ENCODE measurements around the gene TMEM201. TPM values are rescaled to one million over a fixed set of nuclear protein-coding genes. Genes with fewer than 3 reads are reported as not detected.
A peak's percentile ranks its signal among the peaks of the same experiment; 100 is the strongest.

The TMEM201 gene
- total RNA-seq, 1 experiment from 2014 or later = 30.4 TPM

DNA sequence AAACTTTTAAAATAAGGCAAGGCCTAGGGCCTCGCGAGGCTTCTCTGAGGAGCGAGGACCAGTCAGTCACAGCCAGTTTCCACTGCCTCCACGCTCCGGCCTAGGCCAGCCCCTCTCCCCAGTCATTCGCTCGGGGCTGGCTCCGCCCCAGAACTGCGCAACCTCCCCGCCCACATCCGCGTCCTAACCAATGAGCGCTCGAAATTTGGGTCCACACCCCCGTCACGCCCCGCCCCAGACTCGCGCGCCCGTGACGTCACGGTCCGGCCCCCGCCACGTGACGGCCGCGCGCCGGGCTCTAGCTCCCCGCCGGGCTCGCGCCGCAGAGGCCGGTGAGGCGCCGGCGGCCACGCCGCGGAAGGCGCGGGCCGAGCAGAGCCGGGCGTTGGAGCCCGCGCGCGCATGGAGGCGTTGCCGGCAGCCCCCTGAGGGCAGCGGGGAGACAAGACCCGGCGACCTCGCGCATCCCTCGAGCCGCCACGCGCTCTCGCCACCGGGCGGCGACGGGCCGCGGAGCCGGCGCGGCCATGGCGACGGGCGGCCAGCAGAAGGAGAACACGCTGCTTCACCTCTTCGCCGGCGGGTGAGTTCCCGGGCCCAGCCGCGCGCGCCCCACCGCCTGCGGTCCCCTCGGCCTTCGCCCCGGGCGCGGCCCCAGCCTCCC lies 49.4 kb upstream of the TMEM201 start, which contains the start of gene SLC25A33 (continued):
- TF ChIP-seq ZNF263 (CRISPR knock-in tag; IDR thresholded peaks at IDR 0.05; ENCODE audit: low read depth) = no peak
- no peak for TF ChIP-seq ZNF416 (CRISPR knock-in tag; IDR thresholded peaks at IDR 0.05)
- TF ChIP-seq GABPB1 (CRISPR knock-in tag; IDR thresholded peaks at IDR 0.05) = peak; percentile 31; the same call in 1 of the 2 replicates
- TF ChIP-seq, protein P1, sequence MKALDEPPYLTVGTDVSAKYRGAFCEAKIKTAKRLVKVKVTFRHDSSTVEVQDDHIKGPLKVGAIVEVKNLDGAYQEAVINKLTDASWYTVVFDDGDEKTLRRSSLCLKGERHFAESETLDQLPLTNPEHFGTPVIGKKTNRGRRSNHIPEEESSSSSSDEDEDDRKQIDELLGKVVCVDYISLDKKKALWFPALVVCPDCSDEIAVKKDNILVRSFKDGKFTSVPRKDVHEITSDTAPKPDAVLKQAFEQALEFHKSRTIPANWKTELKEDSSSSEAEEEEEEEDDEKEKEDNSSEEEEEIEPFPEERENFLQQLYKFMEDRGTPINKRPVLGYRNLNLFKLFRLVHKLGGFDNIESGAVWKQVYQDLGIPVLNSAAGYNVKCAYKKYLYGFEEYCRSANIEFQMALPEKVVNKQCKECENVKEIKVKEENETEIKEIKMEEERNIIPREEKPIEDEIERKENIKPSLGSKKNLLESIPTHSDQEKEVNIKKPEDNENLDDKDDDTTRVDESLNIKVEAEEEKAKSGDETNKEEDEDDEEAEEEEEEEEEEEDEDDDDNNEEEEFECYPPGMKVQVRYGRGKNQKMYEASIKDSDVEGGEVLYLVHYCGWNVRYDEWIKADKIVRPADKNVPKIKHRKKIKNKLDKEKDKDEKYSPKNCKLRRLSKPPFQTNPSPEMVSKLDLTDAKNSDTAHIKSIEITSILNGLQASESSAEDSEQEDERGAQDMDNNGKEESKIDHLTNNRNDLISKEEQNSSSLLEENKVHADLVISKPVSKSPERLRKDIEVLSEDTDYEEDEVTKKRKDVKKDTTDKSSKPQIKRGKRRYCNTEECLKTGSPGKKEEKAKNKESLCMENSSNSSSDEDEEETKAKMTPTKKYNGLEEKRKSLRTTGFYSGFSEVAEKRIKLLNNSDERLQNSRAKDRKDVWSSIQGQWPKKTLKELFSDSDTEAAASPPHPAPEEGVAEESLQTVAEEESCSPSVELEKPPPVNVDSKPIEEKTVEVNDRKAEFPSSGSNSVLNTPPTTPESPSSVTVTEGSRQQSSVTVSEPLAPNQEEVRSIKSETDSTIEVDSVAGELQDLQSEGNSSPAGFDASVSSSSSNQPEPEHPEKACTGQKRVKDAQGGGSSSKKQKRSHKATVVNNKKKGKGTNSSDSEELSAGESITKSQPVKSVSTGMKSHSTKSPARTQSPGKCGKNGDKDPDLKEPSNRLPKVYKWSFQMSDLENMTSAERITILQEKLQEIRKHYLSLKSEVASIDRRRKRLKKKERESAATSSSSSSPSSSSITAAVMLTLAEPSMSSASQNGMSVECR (CRISPR knock-in tag; IDR thresholded peaks at IDR 0.05; ENCODE audit: borderline replicate concordance) = peak; percentile 48; the same call in 1 of the 2 replicates
- TF ChIP-seq MYBL2 (CRISPR knock-in tag; IDR thresholded peaks at IDR 0.05) = no peak; the same call in 1 of the 2 replicates
- TF ChIP-seq ZNF396 (CRISPR knock-in tag; IDR thresholded peaks at IDR 0.05; ENCODE audit: borderline replicate concordance) = no peak
- no peak for TF ChIP-seq NR2C2 (CRISPR knock-in tag; IDR thresholded peaks at IDR 0.05)
- TF ChIP-seq, protein P2, sequence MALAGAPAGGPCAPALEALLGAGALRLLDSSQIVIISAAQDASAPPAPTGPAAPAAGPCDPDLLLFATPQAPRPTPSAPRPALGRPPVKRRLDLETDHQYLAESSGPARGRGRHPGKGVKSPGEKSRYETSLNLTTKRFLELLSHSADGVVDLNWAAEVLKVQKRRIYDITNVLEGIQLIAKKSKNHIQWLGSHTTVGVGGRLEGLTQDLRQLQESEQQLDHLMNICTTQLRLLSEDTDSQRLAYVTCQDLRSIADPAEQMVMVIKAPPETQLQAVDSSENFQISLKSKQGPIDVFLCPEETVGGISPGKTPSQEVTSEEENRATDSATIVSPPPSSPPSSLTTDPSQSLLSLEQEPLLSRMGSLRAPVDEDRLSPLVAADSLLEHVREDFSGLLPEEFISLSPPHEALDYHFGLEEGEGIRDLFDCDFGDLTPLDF (CRISPR knock-in tag; IDR thresholded peaks at IDR 0.05) = no peak
- no peak for TF ChIP-seq E2F4 (CRISPR knock-in tag; IDR thresholded peaks at IDR 0.05; ENCODE audit: borderline replicate concordance, low read depth)
- no peak for TF ChIP-seq JUN (CRISPR knock-in tag; IDR thresholded peaks at IDR 0.05)
- TF ChIP-seq ZBTB21 (CRISPR knock-in tag; IDR thresholded peaks at IDR 0.05; ENCODE audit: borderline replicate concordance) = no peak; the same call in 1 of the 2 replicates
- TF ChIP-seq, protein P3, sequence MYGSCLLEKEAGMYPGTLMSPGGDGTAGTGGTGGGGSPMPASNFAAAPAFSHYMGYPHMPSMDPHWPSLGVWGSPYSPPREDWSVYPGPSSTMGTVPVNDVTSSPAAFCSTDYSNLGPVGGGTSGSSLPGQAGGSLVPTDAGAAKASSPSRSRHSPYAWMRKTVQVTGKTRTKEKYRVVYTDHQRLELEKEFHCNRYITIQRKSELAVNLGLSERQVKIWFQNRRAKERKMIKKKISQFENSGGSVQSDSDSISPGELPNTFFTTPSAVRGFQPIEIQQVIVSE (CRISPR knock-in tag; IDR thresholded peaks at IDR 0.05; ENCODE audit: borderline replicate concordance) = no peak
- TF ChIP-seq, protein P4, sequence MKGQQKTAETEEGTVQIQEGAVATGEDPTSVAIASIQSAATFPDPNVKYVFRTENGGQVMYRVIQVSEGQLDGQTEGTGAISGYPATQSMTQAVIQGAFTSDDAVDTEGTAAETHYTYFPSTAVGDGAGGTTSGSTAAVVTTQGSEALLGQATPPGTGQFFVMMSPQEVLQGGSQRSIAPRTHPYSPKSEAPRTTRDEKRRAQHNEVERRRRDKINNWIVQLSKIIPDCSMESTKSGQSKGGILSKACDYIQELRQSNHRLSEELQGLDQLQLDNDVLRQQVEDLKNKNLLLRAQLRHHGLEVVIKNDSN (CRISPR knock-in tag; IDR thresholded peaks at IDR 0.05) = peak; percentile 92
- TF ChIP-seq OVOL2 (CRISPR knock-in tag; IDR thresholded peaks at IDR 0.05; ENCODE audit: borderline replicate concordance) = no peak
- TF ChIP-seq STAT6 (CRISPR knock-in tag; conservative IDR thresholded peaks at IDR 0.05; ENCODE audit: low read depth) = no peak
- TF ChIP-seq, protein P5, sequence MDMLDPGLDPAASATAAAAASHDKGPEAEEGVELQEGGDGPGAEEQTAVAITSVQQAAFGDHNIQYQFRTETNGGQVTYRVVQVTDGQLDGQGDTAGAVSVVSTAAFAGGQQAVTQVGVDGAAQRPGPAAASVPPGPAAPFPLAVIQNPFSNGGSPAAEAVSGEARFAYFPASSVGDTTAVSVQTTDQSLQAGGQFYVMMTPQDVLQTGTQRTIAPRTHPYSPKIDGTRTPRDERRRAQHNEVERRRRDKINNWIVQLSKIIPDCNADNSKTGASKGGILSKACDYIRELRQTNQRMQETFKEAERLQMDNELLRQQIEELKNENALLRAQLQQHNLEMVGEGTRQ (CRISPR knock-in tag; IDR thresholded peaks at IDR 0.05) = peak; percentile 97
- no peak for TF ChIP-seq NFATC4 (CRISPR knock-in tag; IDR thresholded peaks at IDR 0.05)
- no peak for TF ChIP-seq HMGXB4 (CRISPR knock-in tag; IDR thresholded peaks at IDR 0.05)
- TF ChIP-seq ZNF121 (CRISPR knock-in tag; IDR thresholded peaks at IDR 0.05) = no peak
- 0 out of 2 replicates have a peak, but pooled peaks have one; percentile 58 for TF ChIP-seq NR3C1 (CRISPR knock-in tag; conservative IDR thresholded peaks at IDR 0.05; ENCODE audit: low read depth)
- TF ChIP-seq, protein P6, sequence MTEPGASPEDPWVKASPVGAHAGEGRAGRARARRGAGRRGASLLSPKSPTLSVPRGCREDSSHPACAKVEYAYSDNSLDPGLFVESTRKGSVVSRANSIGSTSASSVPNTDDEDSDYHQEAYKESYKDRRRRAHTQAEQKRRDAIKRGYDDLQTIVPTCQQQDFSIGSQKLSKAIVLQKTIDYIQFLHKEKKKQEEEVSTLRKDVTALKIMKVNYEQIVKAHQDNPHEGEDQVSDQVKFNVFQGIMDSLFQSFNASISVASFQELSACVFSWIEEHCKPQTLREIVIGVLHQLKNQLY (CRISPR knock-in tag; IDR thresholded peaks at IDR 0.05) = no peak
- no peak for TF ChIP-seq JAZF1 (CRISPR knock-in tag; IDR thresholded peaks at IDR 0.05)

All from WTC11 (cell line).